Right atrium auricular region (tissue), 2 donors: ENCODE data around the gene CLCC1. TPM values are rescaled to one million over a fixed set of nuclear protein-coding genes. Genes with fewer than 3 reads are reported as not detected.

Experiments
- DNase-seq: peaks from one replicate; pipeline ENCODE4 v3.0.0-alpha.2; 2019; ENCODE audit warnings: low spot score
- H3K27ac ChIP-seq, 2 donors: fragments of 200-600 bp; sonication (generic); 1 replicate in 1 of 2; 2 replicates in 1 of 2; pipeline ENCODE4 v1.5.1; 2016 to 2019
- H3K27me3 ChIP-seq, 2 donors: fragments of 200-600 bp; sonication (generic); one replicate each; pipeline versions ENCODE4 v1.5.1 to v1.6.0; 2017 to 2019
- H3K36me3 ChIP-seq: fragments of 200-600 bp; sonication (generic); one replicate; pipeline ENCODE4 v1.5.1; 2016
- H3K4me1 ChIP-seq, 2 donors: fragments of 200-600 bp; sonication (generic); one replicate each; pipeline versions ENCODE4 v1.5.1 to v1.6.0; 2017 to 2019
- H3K4me3 ChIP-seq, 2 donors: fragments of 200-600 bp; sonication (generic); 1 replicate in 1 of 2; 2 replicates in 1 of 2; pipeline ENCODE4 v1.5.1; 2017 to 2019; ENCODE audit warnings: mild to moderate bottlenecking in 1 of 2, moderate library complexity in 1 of 2
- H3K9me3 ChIP-seq, 2 donors: fragments of 200-600 bp; sonication (generic); one replicate each; pipeline ENCODE4 v1.5.1; 2019
- CTCF ChIP-seq, 2 donors: fragments of 200-600 bp; sonication (generic); IDR thresholded peaks; one replicate each; pipeline ENCODE4 v1.5.1; 2019; ENCODE audit warnings: antibody characterized with exemption in 2 of 2
- total RNA-seq, 2 donors: library from RNA; depleted of rRNA; stranded (reverse); fragments of >200 nt; gene quantifications; one replicate each; pipeline ENCODE4 v1.1.0, GENCODE V29; 2016

The CLCC1 gene
- total RNA-seq, 2 donors from 2014 or later: 19.7 to 20.5 TPM

GRCh38 chr1:108955881-108956280 lies 7.4 kb downstream of the CLCC1 start:
- no peak for DNase-seq
- no peak for TF ChIP-seq CTCF (IDR thresholded peaks at IDR 0.05)
- H3K36me3 ChIP-seq: peaks cover 3% of the 10 kb centered on the region
- peaks cover 0 to 11% of the 10 kb centered on the region in 2 donors for H3K4me1 ChIP-seq
- no peaks in the 10 kb centered on the region for H3K27me3 ChIP-seq
- H3K4me3 ChIP-seq: no peak overlapping the region
- no peak overlapping the region for H3K27ac ChIP-seq
- no peaks in the 10 kb centered on the region for H3K9me3 ChIP-seq

GRCh38 chr1:108955111-108955510 lies 8.2 kb downstream of the CLCC1 start:
- TF ChIP-seq CTCF (IDR thresholded peaks at IDR 0.05): no peak

GRCh38 chr1:108953452-108953851 lies 9.8 kb downstream of the CLCC1 start:
- H3K4me3 ChIP-seq: no peak overlapping the region
- H3K27me3 ChIP-seq: no peaks in the 10 kb centered on the region
- H3K4me1 ChIP-seq: peaks cover 0 to 5% of the 10 kb centered on the region in 2 donors
- H3K9me3 ChIP-seq: no peaks in the 10 kb centered on the region
- H3K27ac ChIP-seq: no peak overlapping the region
- no peak for TF ChIP-seq CTCF (IDR thresholded peaks at IDR 0.05)
- H3K36me3 ChIP-seq: no peaks in the 10 kb centered on the region
- DNase-seq: no peak

More at GRCh38 chr1:108955111-108955510, 8.2 kb downstream of the CLCC1 start:
- no peak for DNase-seq
- Histone ChIP-seq H3K36me3 (peaks cover 3% of the 10 kb centered on the region), H3K4me3 (no peak overlapping the region), H3K9me3 (no peaks in the 10 kb centered on the region), H3K27me3 (no peaks in the 10 kb centered on the region), H3K4me1 (peaks cover 0 to 9% of the 10 kb centered on the region in 2 donors), H3K27ac (no peak overlapping the region)

GRCh38 chr1:108951242-108951641 lies 12.0 kb downstream of the CLCC1 start:
- Histone ChIP-seq H3K36me3 (peaks cover 14% of the 10 kb centered on the region), H3K9me3 (no peaks in the 10 kb centered on the region)

GRCh38 chr1:108949044-108949443 lies 14.2 kb downstream of the CLCC1 start:
- no peak overlapping the region for H3K27ac ChIP-seq
- H3K9me3 ChIP-seq: no peaks in the 10 kb centered on the region
- H3K4me1 ChIP-seq: peaks cover 0 to 9% of the 10 kb centered on the region in 2 donors
- DNase-seq: no peak
- H3K36me3 ChIP-seq: peaks cover 29% of the 10 kb centered on the region
- no peaks in the 10 kb centered on the region for H3K27me3 ChIP-seq
- no peak overlapping the region for H3K4me3 ChIP-seq
- no peak for TF ChIP-seq CTCF (IDR thresholded peaks at IDR 0.05)

More at GRCh38 chr1:108951242-108951641, 12.0 kb downstream of the CLCC1 start:
- no peak for TF ChIP-seq CTCF (IDR thresholded peaks at IDR 0.05)
- DNase-seq: no peak
- no peaks in the 10 kb centered on the region for H3K27me3 ChIP-seq
- no peak overlapping the region for H3K4me3 ChIP-seq
- H3K4me1 ChIP-seq: peaks cover 0 to 9% of the 10 kb centered on the region in 2 donors
- H3K27ac ChIP-seq: no peak overlapping the region

GRCh38 chr1:108947871-108948525 lies 15.3 kb downstream of the CLCC1 start:
- no peak for DNase-seq
- TF ChIP-seq CTCF (IDR thresholded peaks at IDR 0.05): no peak
- peaks cover 0 to 9% of the 10 kb centered on the region in 2 donors for H3K4me1 ChIP-seq
- H3K36me3 ChIP-seq: peaks cover 29% of the 10 kb centered on the region
- H3K4me3 ChIP-seq: no peak overlapping the region
- no peaks in the 10 kb centered on the region for H3K27me3 ChIP-seq
- H3K27ac ChIP-seq: no peak overlapping the region
- no peaks in the 10 kb centered on the region for H3K9me3 ChIP-seq
